GM18502 (cell line): Measurements from ENCODE around the gene MRPL14.

ENCODE experiments used
- ATAC-seq: cut with Tn5 transposase; IDR thresholded peaks from one replicate; pipeline ENCODE4 v1.9.1; 2021; ENCODE audit warnings: mild to moderate bottlenecking; ENCODE audit not compliant: unreplicated experiment, poor library complexity

Gene MRPL14

DNA sequence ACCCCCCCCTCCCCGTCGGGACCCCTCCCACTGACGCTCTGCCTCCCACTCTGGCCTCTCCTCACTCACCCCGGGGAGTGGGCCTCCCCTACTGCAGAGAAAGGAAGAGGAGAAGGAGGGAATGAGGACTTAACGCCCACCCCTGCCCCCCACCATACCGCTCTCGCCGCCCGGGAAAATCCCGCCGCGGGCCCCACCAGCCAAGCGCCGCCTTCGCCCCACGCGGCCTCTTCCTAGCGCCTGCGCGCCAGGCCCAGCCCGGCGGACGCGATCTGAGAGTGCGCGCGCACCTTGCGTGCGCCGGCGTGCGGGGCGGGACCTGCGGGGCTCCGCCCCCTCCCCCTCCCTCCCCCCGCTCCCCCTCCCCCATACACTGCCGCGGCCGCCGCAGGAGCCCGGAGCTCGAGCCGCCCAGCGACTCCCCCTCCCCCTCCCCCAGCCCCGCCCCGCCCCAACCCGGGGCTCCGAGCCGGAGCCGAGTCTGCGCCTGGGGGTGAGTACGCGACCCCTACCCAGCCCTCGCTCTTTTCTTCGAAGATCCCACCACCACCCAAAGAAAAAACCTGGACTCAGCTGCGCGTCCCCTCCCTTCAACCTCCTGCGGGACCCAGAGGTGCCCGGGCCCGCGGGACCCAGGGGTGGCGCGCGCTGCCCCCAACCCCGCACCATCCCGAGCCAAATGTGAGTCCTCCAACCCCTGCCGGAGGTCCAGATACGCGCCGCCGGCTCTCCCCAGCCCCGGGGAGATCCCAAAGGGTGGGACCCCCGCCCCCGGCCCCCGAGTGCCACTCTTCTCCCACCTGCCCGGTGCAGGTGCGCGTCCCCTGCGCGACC, at the start of gene MRPL14, which contains the start of gene TMEM63B:
Gene MRPL14, minus strand, starts transcription at position 267 of the 834 bp plus-strand sequence. CDS start 10,841 bp downstream, outside the sequence.
Gene TMEM63B, plus strand, starts transcription at position 369 of the 834 bp plus-strand sequence. CDS start 7,031 bp downstream, outside the sequence.
- peak; percentile 73 for ATAC-seq

DNA sequence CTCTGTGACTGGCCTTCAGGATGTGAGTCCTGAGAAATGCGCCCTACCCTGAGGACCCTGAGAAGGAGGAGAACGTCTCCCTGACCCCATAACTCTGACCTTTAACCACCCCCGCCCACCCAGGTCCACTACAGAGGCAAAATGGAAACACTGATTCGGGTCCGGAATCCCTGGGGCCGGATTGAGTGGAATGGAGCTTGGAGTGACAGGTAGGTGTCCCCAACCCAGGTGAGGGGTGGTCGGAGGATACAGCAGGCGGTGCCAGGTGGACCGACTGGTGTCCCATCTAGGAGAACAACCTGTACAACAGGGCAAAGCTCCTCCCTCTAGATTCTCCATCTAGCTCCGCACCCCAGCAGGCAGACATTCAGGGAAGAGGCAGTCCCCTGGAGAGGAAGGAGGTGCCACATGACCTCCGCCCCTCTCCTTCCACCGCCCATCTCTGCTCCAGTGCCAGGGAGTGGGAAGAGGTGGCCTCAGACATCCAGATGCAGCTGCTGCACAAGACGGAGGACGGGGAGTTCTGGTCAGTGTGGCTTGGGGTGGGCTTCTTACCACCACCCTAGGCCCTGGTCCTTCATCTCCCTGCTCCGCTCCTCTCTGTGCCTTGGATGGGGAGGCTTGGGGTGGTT, 49.0 kb upstream of the MRPL14 start:
- ATAC-seq, result no peak

DNA sequence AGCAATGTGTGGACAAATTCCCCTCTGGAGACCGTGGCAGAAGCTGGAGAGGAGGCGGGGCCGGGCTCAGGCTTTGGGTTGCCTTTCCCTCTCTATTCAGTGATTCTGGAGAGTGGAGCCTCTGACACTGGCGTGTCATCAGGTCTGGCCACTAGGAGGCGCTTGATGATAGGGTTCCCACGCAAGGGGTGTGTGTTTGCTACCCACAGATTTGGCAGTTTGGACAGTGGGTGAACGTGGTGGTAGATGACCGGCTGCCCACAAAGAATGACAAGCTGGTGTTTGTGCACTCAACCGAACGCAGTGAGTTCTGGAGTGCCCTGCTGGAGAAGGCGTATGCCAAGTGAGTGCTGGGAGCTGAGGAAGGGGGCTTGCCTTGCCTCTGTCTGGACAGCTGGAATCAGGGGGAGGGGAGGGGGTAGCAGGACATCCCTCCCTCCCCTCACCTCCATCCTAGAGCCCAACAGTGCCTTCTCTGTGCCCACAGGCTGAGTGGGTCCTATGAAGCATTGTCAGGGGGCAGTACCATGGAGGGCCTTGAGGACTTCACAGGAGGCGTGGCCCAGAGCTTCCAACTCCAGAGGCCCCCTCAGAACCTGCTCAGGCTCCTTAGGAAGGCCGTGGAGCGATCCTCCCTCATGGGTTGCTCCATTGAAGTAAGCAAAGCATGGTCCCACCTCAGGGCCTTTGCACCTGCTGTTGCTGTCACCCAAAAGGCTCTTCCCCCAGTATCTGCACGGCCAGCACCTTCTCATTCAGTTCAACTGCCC, 45.7 kb upstream of the MRPL14 start:
- peak; percentile 72 for ATAC-seq

DNA sequence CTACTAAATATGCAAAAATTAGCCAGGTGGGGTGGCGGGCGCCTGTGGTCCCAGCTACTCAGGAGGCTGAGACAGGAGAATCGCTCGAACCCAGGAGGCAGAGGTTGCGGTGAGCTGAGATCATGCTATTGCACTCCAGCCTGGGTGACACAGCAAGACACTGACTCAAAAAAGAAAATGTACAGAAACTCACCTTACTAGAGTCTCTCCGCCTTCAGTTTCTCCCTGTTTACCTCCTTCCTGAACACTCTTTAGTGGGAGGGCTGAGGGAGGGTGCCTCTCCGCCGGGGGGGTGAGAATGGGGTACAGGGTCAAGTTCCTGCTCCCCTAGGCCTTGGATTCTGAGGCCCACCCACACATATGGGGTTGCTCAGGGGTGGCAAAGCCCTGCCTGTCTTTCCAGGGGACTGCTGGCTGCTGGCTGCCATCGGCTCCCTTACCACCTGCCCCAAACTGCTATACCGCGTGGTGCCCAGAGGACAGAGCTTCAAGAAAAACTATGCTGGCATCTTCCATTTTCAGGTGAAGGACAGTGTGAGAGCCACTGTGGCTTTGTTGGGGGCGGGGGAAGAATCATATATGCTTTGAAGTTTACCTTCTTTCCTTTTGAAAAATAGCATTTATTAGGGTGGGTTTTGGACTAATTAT, 44.8 kb upstream of the MRPL14 start:
- no peak for ATAC-seq

DNA sequence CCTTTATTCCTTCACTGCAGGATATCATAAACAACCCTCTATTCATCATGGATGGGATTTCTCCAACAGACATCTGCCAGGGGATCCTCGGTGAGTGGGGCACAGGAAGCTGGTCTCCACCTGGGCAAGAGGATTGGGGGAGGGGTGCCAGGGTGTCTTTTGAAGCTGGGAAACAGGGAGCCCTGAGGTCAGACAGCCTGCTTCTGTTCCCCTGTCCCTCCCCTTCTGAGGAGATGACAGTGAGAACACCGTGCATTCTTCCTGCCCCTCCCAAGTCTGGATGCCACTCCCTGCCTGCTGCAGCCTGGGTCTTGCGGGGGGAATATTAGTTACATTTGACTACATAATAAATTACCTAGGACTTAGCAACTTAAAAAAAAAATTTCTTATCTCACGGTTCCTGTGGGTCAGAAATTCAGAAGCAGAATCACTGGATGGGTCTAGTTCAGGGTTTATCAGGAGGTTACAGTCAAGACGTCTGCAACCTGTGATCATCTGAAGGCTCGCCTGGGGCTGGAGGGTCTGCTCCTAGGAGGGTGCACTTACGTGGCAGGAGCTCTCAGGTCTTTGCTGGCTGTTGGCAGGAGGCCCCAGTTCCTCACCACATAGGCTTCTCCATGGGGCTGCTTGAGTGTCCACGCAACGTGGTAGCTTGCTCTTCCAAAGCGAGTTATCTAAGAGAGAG, 42.8 kb upstream of the MRPL14 start:
- no peak for ATAC-seq

DNA sequence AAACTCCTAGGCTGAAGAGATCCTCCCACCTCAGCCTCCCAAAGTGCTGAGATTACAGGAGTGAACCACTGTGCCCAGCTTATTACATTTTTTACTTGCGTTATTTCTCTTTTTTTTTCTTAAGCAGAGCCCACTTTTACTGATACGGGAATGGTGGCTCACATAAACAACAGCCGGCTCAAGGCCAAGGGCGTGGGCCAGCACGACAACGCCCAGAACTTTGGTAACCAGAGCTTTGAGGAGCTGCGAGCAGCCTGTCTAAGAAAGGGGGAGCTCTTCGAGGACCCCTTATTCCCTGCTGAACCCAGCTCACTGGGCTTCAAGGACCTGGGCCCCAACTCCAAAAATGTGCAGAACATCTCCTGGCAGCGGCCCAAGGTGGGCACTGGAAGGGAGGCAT, 41.9 kb upstream of the MRPL14 start:
- no peak for ATAC-seq

DNA sequence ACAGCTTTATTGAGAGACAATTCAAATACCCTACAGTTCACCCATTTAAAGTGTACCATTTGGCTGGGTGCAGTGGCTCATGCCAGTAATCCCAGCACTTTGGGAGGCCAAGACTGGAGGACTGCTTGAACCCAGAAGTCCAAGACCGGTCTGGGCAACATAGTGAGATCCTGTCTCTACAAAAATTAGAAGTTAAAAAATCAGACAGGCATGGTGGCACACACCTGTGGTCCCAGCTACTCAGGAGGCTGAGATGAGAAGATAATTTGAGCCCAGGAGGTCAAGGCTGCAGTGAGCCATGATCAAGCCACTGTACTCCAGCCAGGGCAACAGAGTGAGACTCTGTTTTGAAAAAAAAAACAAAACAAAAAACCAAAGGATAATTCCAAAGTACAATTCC, 40.3 kb upstream of the MRPL14 start:
- no peak for ATAC-seq

DNA sequence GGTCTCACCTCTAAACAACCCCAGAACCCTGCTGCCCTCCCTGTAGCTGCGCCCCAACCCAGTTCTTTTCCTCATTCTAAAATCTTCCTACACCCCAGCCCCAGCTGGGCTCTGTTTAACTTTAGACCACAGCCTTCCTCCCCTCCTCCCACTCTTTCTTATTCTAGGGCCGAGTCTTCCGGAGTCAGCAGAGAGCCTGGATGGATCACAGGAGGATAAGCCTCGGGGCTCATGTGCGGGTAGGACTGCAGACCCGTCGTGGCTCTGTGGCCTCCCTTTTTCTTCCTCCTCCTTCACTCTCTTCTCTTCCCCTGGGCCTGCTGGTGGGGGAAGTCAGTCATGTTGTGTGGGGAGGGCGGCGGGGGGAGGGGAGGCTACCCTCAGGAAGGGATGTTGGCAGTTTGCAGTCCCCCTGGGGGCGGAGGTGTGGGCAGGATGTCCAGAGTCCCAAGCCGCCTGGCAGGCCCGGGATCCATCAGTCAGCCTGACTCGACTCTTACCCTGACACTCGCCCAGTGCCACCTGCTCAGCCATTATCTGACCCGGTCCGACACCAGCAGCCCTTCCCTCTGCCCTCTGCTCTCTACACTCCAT, 39.4 kb upstream of the MRPL14 start:
- no peak for ATAC-seq

DNA sequence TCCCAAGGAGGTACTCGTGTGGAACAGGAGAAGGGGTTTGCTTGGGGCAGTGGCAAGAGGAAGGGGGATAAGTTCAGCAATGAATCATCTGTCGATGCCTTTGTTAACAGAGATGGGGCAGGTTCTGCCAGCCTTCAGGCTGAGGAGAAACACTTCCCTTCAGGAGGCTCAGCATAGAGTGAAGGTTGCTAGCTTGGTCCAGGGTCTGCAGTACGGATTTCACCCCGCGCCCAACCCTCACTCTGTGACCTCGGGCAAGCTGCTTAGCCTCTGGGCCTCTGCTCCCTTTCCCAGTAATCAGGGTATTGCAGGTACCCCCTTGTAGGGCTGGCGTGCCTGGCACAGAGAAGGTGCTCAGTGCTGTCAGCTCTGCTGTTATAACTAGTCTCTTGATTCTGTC, 38.9 kb upstream of the MRPL14 start:
- ATAC-seq, result no peak

DNA sequence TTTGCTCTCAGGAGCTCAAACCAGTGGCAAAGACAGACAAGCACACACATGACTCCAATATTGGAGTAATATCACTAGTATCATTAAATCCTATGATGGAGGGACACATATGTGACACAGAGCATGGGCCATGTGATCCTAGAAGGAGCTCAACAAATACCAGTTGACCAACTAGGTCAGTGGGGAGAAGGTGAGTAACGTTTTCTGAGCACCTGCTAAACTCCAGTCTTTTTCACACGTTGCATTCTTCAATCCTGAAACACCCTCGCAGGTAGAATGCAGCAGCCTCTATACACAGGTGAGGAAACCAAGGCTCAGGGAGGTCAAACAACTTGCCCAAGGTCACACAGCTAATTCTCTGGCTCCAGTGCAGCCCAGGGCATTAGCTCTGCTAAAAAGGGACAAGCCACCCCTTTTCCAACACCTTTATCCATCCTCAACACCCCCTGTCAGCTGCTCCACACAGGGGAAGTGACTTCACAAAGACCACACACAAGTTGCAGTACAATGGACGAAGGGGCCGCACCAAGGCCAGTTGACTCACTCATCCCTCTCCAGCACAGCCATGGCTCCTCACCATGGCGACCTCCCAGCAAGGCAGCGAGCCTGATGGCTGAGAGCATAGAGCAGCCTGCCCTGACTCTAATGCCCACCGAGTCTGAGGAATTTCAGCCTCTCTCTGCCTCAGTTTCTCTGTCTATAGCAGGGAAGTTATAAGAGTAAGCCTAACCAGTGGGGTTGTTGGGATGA, 35.8 kb upstream of the MRPL14 start:
- no peak for ATAC-seq

DNA sequence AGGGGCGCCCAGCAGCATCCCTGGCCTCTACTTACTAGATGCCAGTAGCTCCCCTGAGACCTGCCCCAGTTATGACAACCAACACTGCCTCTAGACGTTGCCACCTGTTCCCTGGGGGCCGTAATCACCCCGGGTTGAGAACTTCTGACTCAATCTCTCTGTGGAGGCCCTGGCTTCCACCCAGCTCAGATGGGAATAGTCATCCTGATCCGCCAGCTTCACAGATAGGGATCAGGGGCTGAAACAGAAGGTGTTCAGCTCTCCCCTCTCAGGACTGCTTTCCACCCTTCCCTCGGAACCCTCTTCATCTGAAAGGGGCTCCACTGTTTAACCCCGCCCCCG, 34.7 kb upstream of the MRPL14 start:
- ATAC-seq, result no peak

DNA sequence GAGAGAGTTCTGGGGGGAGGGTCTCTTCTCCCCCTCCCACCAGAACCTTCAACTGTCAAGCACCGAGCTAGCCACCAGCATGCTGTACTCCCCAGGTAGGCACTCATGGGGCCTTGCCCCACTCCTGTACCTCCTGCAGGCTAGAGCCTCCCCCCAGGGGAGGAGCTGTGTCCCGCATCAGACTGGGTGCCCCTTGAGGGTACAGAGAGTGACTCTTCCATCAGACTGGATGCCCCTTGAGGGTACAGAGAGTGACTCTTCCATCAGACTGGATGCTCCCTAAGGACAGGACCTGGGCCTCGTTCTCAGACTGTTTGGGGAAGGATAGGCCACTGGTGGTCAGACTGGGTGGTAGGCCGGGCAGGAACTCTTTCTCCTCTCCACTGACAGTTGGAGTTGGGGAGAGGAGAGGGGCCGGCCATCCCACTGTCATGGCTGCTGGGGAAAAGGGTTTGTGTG, 31.5 kb upstream of the MRPL14 start, which contains the start of gene CAPN11:
Gene CAPN11, plus strand, starts transcription at position 51 of the 459 bp plus-strand sequence. Its CDS starts 29 bp downstream, at position 80.
- no peak for ATAC-seq

DNA sequence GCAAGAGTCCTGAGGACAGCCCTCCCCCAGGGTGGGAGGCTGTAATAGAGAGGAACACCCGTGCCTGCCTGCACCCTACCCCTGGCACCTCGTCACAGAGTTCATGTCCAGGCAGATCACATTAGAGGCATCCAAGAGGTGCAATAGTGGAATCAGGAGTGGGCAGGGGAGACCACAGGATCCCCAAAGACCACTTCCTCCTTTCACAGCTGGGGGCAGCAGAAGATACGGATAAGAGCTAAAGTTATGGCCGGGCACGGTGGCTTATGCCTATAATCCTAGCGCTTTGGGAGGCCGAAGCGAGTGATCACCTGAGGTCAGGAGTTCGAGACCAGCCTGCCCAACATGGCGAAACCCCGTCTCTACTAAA, 29.9 kb upstream of the MRPL14 start:
- no peak for ATAC-seq

DNA sequence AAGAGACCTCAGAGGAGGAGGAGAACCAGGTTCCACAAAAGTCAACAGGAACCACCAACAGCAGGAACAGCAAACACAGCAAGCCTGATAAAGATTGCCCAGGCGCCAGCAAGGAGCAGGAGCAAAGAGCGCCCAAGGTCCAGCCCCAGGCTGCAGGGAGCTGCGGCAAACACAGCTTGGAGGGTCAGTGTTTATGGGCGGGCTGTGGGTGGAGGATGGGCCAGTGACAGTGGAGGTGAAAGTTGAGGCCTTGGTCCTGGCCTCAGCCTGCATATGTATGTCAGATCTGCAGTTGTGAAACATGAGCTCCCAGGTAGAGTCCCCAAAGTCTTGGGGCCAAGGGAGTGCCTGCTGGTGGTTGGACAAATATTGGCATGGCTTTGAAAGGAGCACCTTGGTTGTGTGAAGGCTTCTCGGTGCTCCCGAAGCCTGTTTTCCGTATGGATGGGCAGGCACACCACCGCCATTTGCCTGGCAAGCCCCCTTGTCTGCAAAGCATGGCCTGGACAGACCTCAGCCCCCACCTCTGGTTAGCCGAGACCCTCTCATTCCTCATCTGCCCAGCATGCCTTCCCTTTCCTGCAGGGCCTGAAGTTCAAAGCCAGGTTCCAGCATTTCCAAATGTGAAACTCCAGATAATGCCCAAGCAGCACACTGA, 29.4 kb upstream of the MRPL14 start:
- ATAC-seq, result no peak

DNA sequence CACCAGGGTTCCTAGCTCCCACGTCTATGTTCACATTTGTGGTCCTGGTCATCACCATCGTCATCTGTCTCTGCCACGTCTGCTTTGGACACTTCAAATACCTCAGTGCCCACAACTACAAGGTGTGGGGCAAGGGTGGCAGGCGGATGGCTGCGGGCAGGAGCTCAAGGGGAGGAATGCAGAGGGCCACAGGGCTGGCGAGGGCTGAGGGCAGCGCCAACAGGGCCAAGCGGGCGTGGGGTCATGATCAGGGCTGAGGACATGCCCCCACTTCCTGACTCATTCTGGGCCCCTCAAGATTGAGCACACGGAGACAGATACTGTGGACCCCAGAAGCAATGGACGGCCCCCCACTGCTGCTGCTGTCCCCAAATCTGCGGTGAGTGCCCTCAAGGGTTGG, 26.8 kb upstream of the MRPL14 start:
- ATAC-seq, result no peak

DNA sequence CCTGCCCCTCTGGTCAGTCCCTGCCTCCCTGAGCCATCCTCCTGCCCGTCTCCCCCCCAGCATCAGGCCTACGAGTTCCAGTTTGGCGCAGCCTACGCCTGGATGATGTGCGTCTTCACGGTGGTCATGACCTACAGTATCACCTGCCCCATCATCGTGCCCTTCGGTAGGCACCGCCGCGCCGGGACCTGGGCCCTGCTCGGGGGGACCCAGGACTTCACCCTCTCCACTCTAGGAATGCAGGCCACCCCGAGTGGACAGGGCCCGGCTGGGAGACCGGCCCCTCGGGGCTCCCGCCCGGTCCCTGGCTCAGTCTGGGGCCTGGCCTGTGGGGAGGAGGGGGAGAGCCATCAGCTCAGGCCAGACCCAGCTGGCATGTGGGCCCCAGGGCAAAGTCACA, 25.3 kb upstream of the MRPL14 start:
- no peak for ATAC-seq

DNA sequence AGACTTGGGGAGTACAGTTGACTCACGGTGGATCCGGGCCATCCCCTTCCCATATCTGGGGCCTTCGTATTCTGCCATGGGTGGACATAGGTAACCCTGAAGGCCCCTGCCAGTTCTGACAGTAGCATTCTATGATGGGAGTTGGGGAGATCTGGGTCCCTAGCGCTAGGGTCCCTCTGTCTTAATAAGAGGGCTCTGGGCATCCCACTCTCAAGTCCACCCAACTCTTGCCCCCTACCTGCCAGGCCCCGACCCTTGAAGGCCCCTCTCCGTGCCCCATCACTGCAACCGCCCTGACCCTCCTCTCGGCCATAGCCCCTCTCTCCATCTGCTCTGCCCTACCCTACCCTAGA, 24.8 kb upstream of the MRPL14 start:
- ATAC-seq, result no peak

DNA sequence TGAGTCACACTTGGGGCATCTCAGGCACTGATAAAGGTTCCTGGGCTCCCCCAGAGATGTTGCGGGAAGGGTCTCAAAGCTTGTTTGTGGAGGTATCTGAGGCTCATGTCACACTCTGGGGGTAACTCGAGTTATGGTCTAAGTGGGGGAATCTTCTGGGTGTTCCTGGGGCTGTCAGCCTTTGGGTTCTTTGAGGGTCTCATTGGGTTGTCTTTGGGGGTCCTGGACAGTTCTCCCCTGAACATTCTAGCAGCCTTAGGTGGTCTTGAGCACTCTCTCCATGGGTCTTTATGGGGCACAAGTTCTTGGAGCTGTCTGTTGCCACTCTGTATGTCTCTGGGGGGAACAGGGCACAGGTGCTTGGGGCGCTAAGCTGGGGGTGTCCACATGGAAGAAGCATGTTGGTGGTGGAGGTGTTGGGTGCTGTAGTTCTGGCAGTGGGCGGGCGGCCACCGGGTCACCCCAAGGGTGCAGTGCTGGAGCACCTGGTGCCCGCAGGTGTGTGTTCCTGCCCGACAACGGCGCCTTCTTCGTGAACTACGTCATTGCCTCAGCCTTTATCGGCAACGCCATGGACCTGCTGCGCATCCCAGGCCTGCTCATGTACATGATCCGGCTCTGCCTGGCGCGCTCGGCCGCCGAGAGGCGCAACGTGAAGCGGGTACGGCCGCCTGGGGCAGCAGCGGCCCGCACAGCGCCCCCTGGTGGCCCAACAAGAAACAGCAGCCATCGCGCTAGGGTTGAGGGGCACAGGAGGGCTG, 24.3 kb upstream of the MRPL14 start:
- ATAC-seq, result peak; percentile 83
